Hematopoietic multipotent progenitor cell treated with erythropoietin and hydrocortisone succinate and interleukin-3 and kit ligand, for 17 days (in vitro differentiated cells): ENCODE measurements around the gene C12orf76.
"Not testable (repeated sequence)": the region's sequence is repeated elsewhere in the genome, so short reads cannot be mapped to it uniquely, and the experiment has no call there.

Experiments used
- DNase-seq: peaks from one replicate; pipeline ENCODE4 v3.0.0-alpha.2; 2015; ENCODE audit warnings: low spot score

Gene C12orf76

DNA sequence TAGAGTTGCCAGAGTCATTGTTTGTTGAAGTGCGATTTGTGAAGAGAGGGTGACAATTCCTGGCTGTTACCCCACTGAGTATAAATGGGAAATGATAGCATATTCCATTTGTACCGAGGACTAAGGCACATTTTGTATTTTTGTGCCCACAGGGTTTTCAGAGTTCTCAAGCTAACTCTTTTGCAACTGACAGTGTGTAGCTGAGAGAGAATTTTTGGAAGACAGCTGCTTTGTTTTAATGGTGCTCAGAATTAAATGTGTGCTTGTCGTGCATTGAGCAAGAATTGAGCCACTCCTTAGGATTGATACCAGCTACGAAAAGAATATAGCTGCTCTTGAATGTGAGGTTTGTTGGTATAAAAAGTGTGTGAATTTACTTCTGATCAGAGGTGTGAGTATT, 27.4 kb downstream of the C12orf76 start:
- no peak for DNase-seq

GRCh38 chr12:110015132-110015531, 33.2 kb downstream of the C12orf76 start:
- DNase-seq: no peak

DNA sequence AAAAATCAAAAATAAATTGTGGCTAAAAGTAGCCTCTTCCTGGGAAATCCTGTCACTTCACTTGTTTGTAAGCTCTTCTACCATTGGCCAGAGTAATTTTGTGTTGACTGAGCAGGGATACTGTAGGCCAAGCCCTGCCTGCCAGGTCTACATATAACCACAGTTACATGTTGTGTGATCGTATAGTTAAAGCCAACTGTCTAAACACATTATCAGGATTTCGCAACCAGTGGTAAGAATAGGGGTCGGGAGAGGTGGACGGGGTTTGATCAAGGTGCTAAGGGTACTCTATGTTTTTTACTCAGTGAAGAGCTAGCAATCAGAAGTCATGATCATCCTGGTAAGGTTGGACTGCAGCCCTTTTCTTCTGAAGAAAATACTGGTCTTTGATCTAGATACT, 35.7 kb downstream of the C12orf76 start:
- DNase-seq: no peak

DNA sequence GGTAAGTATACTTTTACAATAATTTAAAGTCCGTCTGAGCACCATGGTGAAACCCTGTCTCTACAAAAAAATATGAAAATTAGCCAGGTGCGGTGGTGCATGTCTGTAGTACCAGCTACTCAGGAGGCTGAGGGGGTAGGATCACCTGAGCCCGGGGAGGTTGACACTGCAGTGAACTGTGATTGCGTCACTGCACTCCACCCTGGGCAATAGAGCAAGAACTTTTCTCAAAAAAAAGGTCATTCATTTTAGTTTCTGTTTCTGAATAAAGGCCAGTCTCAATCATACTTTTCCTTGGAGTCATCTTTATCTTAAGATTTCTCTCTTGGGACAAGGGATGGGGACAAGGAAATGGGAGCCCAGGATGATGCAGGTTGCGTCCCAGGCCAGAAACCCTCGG, 36.2 kb downstream of the C12orf76 start:
- no peak for DNase-seq

DNA sequence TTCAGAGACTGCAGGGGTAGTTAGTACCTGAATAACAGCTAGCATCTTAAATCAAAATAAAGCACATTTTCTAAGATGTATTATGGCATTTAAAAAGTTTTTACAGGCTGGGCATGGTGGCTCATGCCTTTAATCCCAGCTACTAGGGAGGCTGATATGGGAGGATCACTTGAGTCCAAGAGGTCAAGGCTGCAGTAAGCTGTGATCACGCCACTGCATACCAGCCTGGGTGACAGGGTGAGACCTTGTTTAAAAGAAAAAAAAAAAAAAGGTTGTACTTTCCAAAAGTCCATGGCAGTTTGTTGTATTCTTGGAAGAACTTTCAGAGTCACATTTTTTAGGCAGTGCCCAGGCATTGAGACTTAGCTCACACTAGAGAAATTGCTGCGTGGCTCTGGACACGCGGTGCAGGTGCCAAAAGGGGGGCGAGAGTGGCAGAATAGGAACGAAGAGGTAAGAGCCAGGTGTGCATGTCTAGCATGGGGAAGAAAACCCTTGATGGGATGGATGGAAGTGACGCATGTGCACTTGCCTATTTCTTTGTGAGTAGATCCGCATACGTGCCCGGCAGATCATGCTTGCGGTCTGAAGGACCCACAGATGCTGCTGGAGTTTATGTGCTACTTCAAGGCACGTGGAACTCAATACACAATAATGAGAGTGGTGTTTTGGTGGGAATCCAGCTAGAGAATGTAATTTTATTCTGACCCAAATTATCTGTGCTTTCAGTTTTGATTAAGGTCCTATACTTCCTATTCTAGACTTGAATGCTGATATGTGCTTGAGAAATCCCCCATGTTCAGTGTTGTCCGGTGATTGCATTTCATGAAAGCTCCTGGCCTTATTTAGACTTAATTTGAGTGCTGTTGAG, 37.2 kb downstream of the C12orf76 start:
- no peak for DNase-seq

- DNase-seq: not testable (repeated sequence)
Measured at GRCh38 chr12:110008681-110009398, 39.5 kb downstream of the C12orf76 start.

DNA sequence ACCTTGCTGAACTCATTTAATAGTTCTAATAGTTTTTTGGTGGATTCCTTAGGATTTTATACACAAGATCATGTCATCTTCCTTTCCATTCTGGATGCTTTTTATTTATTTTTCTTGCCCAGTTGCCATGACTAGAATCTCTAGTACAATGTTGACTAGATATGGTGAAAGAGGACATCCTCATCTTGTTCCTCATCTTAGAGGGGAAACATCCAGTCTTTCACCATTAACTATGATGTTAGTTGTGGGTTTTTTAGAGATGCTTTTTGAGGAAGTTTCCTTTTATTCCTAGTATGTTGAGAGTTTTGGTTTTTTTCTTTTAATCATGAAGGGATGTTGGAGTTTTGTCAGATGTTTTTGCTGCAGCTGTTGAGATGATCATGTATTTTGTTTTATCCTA, 40.4 kb downstream of the C12orf76 start:
- no peak for DNase-seq

- DNase-seq: no peak
Measured at GRCh38 chr12:110006115-110006514, 42.2 kb downstream of the C12orf76 start.

GRCh38 chr12:110005319-110005973, 42.9 kb downstream of the C12orf76 start:
- DNase-seq: no peak

GRCh38 chr12:110004598-110004997, 43.7 kb downstream of the C12orf76 start:
- no peak for DNase-seq

DNA sequence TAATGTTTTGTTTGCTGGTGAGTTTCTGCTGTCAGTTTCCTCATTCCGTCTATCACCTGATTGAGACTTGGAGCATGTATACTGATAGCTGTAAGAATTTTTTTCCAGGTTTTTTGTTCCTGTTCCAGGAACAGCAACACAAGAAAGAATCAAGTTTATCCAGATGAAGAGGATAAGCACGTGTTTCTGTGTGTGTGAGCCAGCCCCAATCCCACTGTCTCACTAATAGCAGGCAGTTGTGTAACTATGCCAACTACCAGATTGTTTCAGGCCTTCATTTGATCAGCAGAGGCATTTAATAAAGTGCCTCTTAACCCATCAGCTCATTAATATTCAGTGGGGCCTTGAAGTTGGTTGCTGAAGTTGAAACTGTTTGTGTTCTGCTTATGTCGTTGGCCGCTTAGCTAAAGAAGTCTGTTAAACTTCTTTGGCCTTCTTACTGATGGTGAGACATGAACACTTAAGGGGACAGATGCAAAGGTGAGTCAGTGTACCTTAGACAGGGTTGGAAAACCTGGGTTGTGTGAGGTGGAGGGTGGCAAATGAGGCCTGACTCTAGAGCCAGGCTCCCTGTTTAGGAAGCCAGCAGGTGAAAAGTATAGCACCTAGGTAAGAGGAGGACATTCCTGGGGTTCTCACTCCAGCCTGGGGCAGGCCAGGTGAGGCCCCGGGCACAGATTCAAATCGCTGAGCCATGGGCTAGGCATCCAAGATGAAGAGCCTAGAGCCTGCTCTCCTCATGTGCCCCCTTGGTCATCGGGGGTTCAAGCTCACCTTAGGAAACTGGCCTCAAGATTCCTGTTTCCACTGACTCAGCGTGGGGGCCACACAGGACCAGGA, 45.4 kb downstream of the C12orf76 start:
- no peak for DNase-seq

GRCh38 chr12:110001596-110001995, 46.7 kb downstream of the C12orf76 start:
- DNase-seq: no peak

GRCh38 chr12:109999983-110000505, 48.3 kb downstream of the C12orf76 start:
- DNase-seq: peak; percentile 31

DNA sequence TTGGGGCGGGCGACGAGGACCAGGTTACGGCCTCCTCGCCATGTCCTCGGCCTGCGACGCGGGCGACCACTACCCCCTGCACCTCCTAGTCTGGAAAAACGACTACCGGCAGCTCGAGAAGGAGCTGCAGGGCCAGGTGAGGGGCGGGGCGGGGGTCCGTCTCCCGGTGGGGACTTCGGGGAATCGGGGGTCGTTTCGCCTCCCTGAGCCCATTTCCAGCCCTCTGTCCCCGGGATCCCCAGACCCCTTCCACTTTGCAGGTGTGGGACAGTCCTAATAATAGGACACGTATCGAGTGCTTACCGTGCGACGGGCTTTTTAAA, 48.7 kb downstream of the C12orf76 start:
- no peak for DNase-seq

DNA sequence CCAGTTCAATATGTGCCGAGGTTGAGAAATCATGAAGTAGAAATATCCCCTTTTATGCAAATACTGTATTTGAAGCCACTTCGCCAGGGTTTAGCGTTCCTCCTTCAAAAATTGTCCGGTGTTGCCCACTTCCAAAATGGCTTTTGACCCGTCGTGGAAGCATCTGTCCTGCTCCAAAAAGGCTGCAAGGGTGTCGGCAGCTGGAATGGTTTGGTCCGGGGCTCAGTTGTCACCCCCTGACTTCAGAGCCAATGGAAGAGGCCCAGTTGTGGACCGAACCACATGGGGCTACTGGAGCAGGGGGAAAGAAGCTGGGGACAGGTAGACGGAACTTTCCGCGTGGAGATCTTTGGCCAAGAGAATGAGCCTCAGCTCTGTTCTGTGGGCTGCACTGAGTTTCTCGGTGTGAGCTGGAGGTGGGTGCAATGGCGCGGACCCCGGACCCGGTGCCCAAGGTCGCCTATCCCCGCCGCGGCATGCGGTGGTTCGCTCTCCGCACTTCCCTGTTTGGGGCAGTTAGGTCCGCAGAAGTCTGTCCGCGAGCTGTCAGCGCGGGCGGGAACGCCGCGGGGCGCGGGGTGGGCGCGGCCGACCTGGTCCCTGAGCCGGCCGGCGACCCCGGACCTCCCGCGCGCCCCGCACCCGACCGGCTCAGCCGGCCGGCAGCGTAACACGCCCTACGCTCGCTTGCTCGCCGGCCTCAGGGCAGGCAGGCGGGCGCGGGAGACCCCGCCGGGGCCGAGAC, 49.2 kb downstream of the C12orf76 start, which contains the start of gene ANKRD13A:
Gene ANKRD13A (plus strand): TSS at position 527 of the 745 bp plus-strand sequence. CDS start 259 bp downstream, outside the sequence.
- DNase-seq: peak; percentile 95

DNA sequence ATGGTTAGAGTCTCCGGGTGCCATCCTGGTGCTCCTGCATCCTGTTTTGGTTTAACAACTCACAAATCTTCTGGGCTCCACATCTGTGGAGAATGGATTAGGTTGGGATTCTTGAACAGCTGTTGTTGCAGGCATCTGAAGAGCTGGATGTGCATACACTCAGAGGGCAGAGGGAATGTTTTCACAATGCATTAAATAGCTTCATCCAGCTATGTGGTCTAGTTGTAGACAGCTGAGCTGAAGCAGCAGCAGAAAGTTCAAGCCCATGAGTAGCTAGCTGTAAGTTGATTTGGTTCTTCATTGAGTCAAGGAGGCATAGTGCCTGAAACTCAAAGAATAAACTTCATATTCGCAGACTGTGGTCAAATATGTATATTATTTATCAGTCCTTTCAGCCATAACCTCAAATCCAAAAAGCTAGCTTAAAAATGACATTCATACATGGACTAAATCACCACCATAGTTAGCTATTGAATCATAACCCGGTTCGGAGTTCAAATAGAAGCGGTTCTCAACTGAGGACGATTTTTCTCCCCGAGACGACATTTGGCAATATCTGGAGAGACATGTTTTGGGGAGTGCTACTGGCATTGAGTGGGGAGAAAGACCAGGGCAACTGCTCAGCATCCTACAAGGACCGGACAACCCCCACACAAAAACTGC, 50.0 kb downstream of the C12orf76 start:
- no peak for DNase-seq

GRCh38 chr12:109997393-109997792, 50.9 kb downstream of the C12orf76 start:
- DNase-seq: no peak

DNA sequence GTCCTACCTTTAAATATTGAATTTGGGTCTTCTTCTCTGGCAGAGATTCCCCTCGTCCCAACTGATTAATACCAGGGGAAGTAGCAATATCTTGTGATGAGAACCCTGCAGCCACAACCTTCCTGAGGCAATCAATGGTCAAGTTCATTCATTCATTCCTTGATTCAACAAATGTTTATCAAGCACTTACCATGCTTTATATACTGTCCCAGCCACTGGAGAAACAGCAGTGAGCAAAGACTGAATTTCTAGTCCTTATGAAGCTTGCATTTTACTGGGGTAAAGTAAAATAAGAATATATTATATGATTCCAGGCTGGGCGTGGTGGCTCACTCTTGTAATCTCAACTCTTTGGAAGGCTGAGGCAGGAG, 51.9 kb downstream of the C12orf76 start:
- no peak for DNase-seq

- DNase-seq: peak; percentile 96
Measured at GRCh38 chr12:109995686-109996482, 52.4 kb downstream of the C12orf76 start, which contains the start of gene GIT2. Gene GIT2 (minus strand): TSS chr12:109996368. CDS start chr12:109996224, 144 bp downstream.

GRCh38 chr12:109995361-109995685, 53.0 kb downstream of the C12orf76 start:
- peak; percentile 36 for DNase-seq
